Endothelial cell of umbilical vein (primary cell): ENCODE measurements around the gene LMLN.

ENCODE experiments used
- CTCF ChIP-seq, 2 donors: IDR thresholded peaks; 1 replicate in 1 of 2; 2 replicates in 1 of 2; pipeline ENCODE4 v1.5.1; 2011; ENCODE audit warnings: low read length in 2 of 2, mild to moderate bottlenecking in 2 of 2, moderate library complexity in 2 of 2, control low read depth in 1 of 2, inconsistent platforms in 1 of 2, low read depth in 1 of 2; ENCODE audit not compliant: insufficient read depth in 1 of 2; ENCODE audit errors: extremely low read depth in 1 of 2
- JUN ChIP-seq: IDR thresholded peaks from 2 replicates; pipeline ENCODE4 v1.6.1; 2011; ENCODE audit warnings: borderline replicate concordance, low read depth; ENCODE audit not compliant: insufficient read length, insufficient read depth
- MYC ChIP-seq: IDR thresholded peaks from one replicate; pipeline ENCODE4 v1.6.1; 2011; ENCODE audit warnings: mild to moderate bottlenecking, low read depth, low read length
- POLR2A ChIP-seq: IDR thresholded peaks from 2 replicates; pipeline ENCODE4 v1.6.1; 2012; ENCODE audit warnings: low read depth, mild to moderate bottlenecking, control low read depth, low read length
- POLR2AphosphoS5 ChIP-seq: IDR thresholded peaks from 2 replicates; pipeline ENCODE4 v1.6.1; 2012; ENCODE audit warnings: low read depth, mild to moderate bottlenecking, control low read depth, low read length, moderate library complexity; ENCODE audit not compliant: insufficient read depth
- TF ChIP-seq, protein P1 (sequence below): IDR thresholded peaks from 2 replicates; pipeline ENCODE4 v1.6.1; 2011; ENCODE audit not compliant: insufficient read depth, insufficient read length

GRCh38 chr3:197963019-197963637 is 3.1 kb downstream of the LMLN start:
- no peak for TF ChIP-seq CTCF (IDR thresholded peaks at IDR 0.05; ENCODE audit: extremely low read depth in 1 of 2, insufficient read depth in 1 of 2, low read depth in 1 of 2, low read length in 2 of 2)
- TF ChIP-seq, protein P1, sequence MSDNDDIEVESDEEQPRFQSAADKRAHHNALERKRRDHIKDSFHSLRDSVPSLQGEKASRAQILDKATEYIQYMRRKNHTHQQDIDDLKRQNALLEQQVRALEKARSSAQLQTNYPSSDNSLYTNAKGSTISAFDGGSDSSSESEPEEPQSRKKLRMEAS = no peak
- TF ChIP-seq POLR2A = no peak
- no peak for TF ChIP-seq POLR2AphosphoS5
- no peak for TF ChIP-seq MYC
- TF ChIP-seq JUN = no peak
